SK-N-SH treated with all-trans-retinoic acid at 6 μM for 48 hours (cell line): Measurements from ENCODE around the gene ABO.

Experiments used
- ATAC-seq: fragments of 200-7000 bp; cut with Tn5 transposase; 3 replicates; pipeline ENCODE4 v1.9.1; 2020; ENCODE audit warnings: mild to moderate bottlenecking, moderate library complexity
- ARNTL ChIP-seq: fragments of 450-650 bp; formaldehyde crosslinking; IDR thresholded peaks from 2 replicates; pipeline ENCODE4 v1.5.0; 2020; ENCODE audit warnings: low read depth, mild to moderate bottlenecking, moderate library complexity, borderline replicate concordance
- BACH2 ChIP-seq: fragments of 250-450 bp; sonication (Bioruptor Pico); IDR thresholded peaks from 2 replicates; pipeline ENCODE4 v1.9.0; 2021; ENCODE audit warnings: mild to moderate bottlenecking, borderline replicate concordance
- CREB5 ChIP-seq: fragments of 250-450 bp; sonication (Bioruptor Pico); IDR thresholded peaks from 2 replicates; pipeline ENCODE4 v1.5.1; 2020; ENCODE audit warnings: low read depth, mild to moderate bottlenecking, moderate library complexity
- CSDC2 ChIP-seq: fragments of 250-450 bp; sonication (Bioruptor Pico); IDR thresholded peaks from 2 replicates; pipeline ENCODE4 v1.5.0; 2020; ENCODE audit warnings: mild to moderate bottlenecking, moderate library complexity
- CSRNP3 ChIP-seq: fragments of 250-450 bp; sonication (Bioruptor Pico); IDR thresholded peaks from 2 replicates; pipeline ENCODE4 v1.5.1; 2021; ENCODE audit warnings: mild to moderate bottlenecking, moderate library complexity
- ESRRG ChIP-seq: fragments of 250-450 bp; sonication (Bioruptor Pico); IDR thresholded peaks from 2 replicates; pipeline ENCODE4 v1.6.1; 2021; ENCODE audit warnings: mild to moderate bottlenecking
- GLIS3 ChIP-seq: fragments of 250-450 bp; sonication (Bioruptor Pico); IDR thresholded peaks from 2 replicates; pipeline ENCODE4 v1.5.0; 2020; ENCODE audit warnings: mild to moderate bottlenecking, moderate library complexity
- ISL1 ChIP-seq: fragments of 250-450 bp; sonication (Bioruptor Pico); IDR thresholded peaks from 2 replicates; pipeline ENCODE4 v2.1.2; 2022; ENCODE audit warnings: mild to moderate bottlenecking, moderate library complexity
- OSR1 ChIP-seq: fragments of 250-450 bp; sonication (Bioruptor Pico); IDR thresholded peaks from 2 replicates; pipeline ENCODE4 v1.8.0; 2022; ENCODE audit warnings: moderate library complexity, mild to moderate bottlenecking, inconsistent platforms
- PATZ1 ChIP-seq: fragments of 250-450 bp; sonication (Bioruptor Pico); IDR thresholded peaks from 2 replicates; pipeline ENCODE4 v1.8.0; 2020; ENCODE audit warnings: mild to moderate bottlenecking, moderate library complexity, borderline replicate concordance
- POU6F1 ChIP-seq: fragments of 250-450 bp; sonication (Bioruptor Pico); IDR thresholded peaks from 2 replicates; pipeline ENCODE4 v1.8.0; 2021; ENCODE audit warnings: low read depth, mild to moderate bottlenecking, moderate library complexity, borderline replicate concordance
- PPARA ChIP-seq: fragments of 250-450 bp; sonication (Bioruptor Pico); IDR thresholded peaks from 2 replicates; pipeline ENCODE4 v1.5.0; 2020; ENCODE audit warnings: mild to moderate bottlenecking, borderline replicate concordance
- RARB ChIP-seq: fragments of 250-450 bp; sonication (Bioruptor Pico); IDR thresholded peaks from 2 replicates; pipeline ENCODE4 v1.8.0; 2021; ENCODE audit warnings: mild to moderate bottlenecking, moderate library complexity
- SNAI2 ChIP-seq: fragments of 250-450 bp; sonication (Bioruptor Pico); IDR thresholded peaks from 2 replicates; pipeline ENCODE4 v1.5.0; 2020; ENCODE audit warnings: mild to moderate bottlenecking, moderate library complexity
- TCF4 ChIP-seq: fragments of 250-450 bp; sonication (Bioruptor Pico); IDR thresholded peaks from 2 replicates; pipeline ENCODE4 v1.8.0; 2021; ENCODE audit warnings: mild to moderate bottlenecking, moderate library complexity, borderline replicate concordance
- TOX ChIP-seq: fragments of 250-450 bp; sonication (Bioruptor Pico); IDR thresholded peaks from 2 replicates; pipeline ENCODE4 v1.8.0; 2021; ENCODE audit warnings: mild to moderate bottlenecking, moderate library complexity, borderline replicate concordance
- ZFP3 ChIP-seq: fragments of 250-450 bp; sonication (Bioruptor Pico); IDR thresholded peaks from 2 replicates; pipeline ENCODE4 v1.5.0; 2020; ENCODE audit warnings: mild to moderate bottlenecking, moderate library complexity
- ZFP30 ChIP-seq: fragments of 450-650 bp; formaldehyde crosslinking; IDR thresholded peaks from 2 replicates; pipeline ENCODE4 v1.5.0; 2022; ENCODE audit warnings: mild to moderate bottlenecking, moderate library complexity
- ZNF70 ChIP-seq: fragments of 450-650 bp; formaldehyde crosslinking; IDR thresholded peaks from 2 replicates; pipeline ENCODE4 v1.5.0; 2020; ENCODE audit warnings: mild to moderate bottlenecking, moderate library complexity
- ZNF8 ChIP-seq: fragments of 450-650 bp; formaldehyde crosslinking; IDR thresholded peaks from 2 replicates; pipeline ENCODE4 v1.5.0; 2020; ENCODE audit warnings: mild to moderate bottlenecking, moderate library complexity

The ABO gene

GRCh38 chr9:133268335-133269056 lies 6.5 kb downstream of the ABO start:
- ATAC-seq = no peak
- TF ChIP-seq CREB5 (no peak), ZNF8 (no peak), ZNF70 (CRISPR knock-in tag) (no peak), POU6F1 (CRISPR knock-in tag) (no peak), GLIS3 (CRISPR knock-in tag) (no peak), BACH2 (CRISPR knock-in tag) (no peak), ZFP30 (CRISPR knock-in tag) (no peak)

GRCh38 chr9:133264235-133264764 lies 10.7 kb downstream of the ABO start:
- no peak for ATAC-seq
- TF ChIP-seq ISL1 (CRISPR knock-in tag) = no peak
- TF ChIP-seq ARNTL = no peak
- TF ChIP-seq ZFP3 = no peak
- TF ChIP-seq ZNF8 = no peak
- no peak for TF ChIP-seq ZNF70 (CRISPR knock-in tag)
- TF ChIP-seq CSRNP3 = no peak
- TF ChIP-seq TOX (CRISPR knock-in tag) = no peak
- no peak for TF ChIP-seq PPARA (CRISPR knock-in tag)
- no peak for TF ChIP-seq ESRRG
- TF ChIP-seq OSR1 (CRISPR knock-in tag) = no peak
- no peak for TF ChIP-seq ZFP30 (CRISPR knock-in tag)
- TF ChIP-seq RARB (CRISPR knock-in tag) = no peak
- TF ChIP-seq PATZ1 (CRISPR knock-in tag) = no peak
- TF ChIP-seq POU6F1 (CRISPR knock-in tag) = no peak
- no peak for TF ChIP-seq CSDC2 (CRISPR knock-in tag)
- TF ChIP-seq CREB5 = no peak

GRCh38 chr9:133263557-133263956 lies 11.4 kb downstream of the ABO start:
- TF ChIP-seq BACH2 (CRISPR knock-in tag) (no peak), TCF4 (CRISPR knock-in tag) (no peak), ISL1 (CRISPR knock-in tag) (no peak), CSDC2 (CRISPR knock-in tag) (no peak), RARB (CRISPR knock-in tag) (no peak), OSR1 (CRISPR knock-in tag) (no peak), SNAI2 (no peak), CSRNP3 (no peak), ZNF70 (CRISPR knock-in tag) (no peak), ARNTL (no peak), ESRRG (no peak), PATZ1 (CRISPR knock-in tag) (no peak), GLIS3 (CRISPR knock-in tag) (no peak), TOX (CRISPR knock-in tag) (no peak), POU6F1 (CRISPR knock-in tag) (no peak)
- TF ChIP-seq, all 23 proteins: peak for 0
- ATAC-seq = no peak
